H9 (cell line): ENCODE data around the gene ARHGAP10. TPM values are rescaled to one million over a fixed set of nuclear protein-coding genes. Genes with fewer than 3 reads are reported as not detected.

Source experiments
- DNase-seq: peaks from one replicate; pipeline ENCODE4 v3.0.0-alpha.2; 2017
- H2AFZ ChIP-seq: one replicate; pipeline ENCODE4 v1.6.1; 2013; ENCODE audit warnings: mild to moderate bottlenecking, low read length, control low read depth, moderate library complexity
- H2AK5ac ChIP-seq: 2 replicates; pipeline ENCODE4 v1.6.1; 2013; ENCODE audit warnings: low read length, control low read depth, mixed read lengths; ENCODE audit not compliant: insufficient read length
- H2BK120ac ChIP-seq: one replicate; pipeline ENCODE4 v1.6.1; 2013; ENCODE audit warnings: low read depth, mild to moderate bottlenecking, low read length, control low read depth, inconsistent platforms; ENCODE audit not compliant: poor library complexity, severe bottlenecking
- H2BK12ac ChIP-seq: 2 replicates; pipeline ENCODE4 v1.6.1; 2013; ENCODE audit warnings: low read length, control low read depth, mixed read lengths, low read depth; ENCODE audit not compliant: insufficient read length
- H2BK15ac ChIP-seq: 2 replicates; pipeline ENCODE4 v1.6.1; 2013; ENCODE audit warnings: low read depth, low read length, control low read depth
- H2BK20ac ChIP-seq: one replicate; pipeline ENCODE4 v1.6.1; 2013; ENCODE audit warnings: low read depth, mild to moderate bottlenecking, low read length, control low read depth, inconsistent platforms; ENCODE audit not compliant: poor library complexity, severe bottlenecking
- H2BK5ac ChIP-seq: 2 replicates; pipeline ENCODE4 v1.6.1; 2013; ENCODE audit warnings: low read length, control low read depth, mixed read lengths; ENCODE audit not compliant: insufficient read length
- H3K14ac ChIP-seq: 2 replicates; pipeline ENCODE4 v1.6.1; 2013; ENCODE audit warnings: low read length, control low read depth; ENCODE audit not compliant: insufficient read depth
- H3K18ac ChIP-seq: 2 replicates; pipeline ENCODE4 v1.6.1; 2013; ENCODE audit warnings: low read depth, mild to moderate bottlenecking, mixed read lengths, low read length, control low read depth; ENCODE audit not compliant: insufficient read length
- H3K23ac ChIP-seq: 2 replicates; pipeline ENCODE4 v1.6.1; 2013; ENCODE audit warnings: low read length, control low read depth, mixed read lengths, low read depth; ENCODE audit not compliant: insufficient read length
- H3K23me2 ChIP-seq: 2 replicates; pipeline ENCODE4 v1.6.1; 2013; ENCODE audit warnings: low read depth, mild to moderate bottlenecking, mixed read lengths, low read length, control low read depth; ENCODE audit not compliant: insufficient read length, poor library complexity, severe bottlenecking
- H3K27ac ChIP-seq: 2 replicates; pipeline ENCODE4 v1.5.1; 2013; ENCODE audit warnings: low read length, control low read depth, mixed read lengths, low read depth; ENCODE audit not compliant: insufficient read length
- H3K27me3 ChIP-seq: 2 replicates; pipeline ENCODE4 v1.6.1; 2013; ENCODE audit warnings: low read length, control low read depth, inconsistent platforms; ENCODE audit not compliant: insufficient read depth
- H3K4ac ChIP-seq: 2 replicates; pipeline ENCODE4 v1.6.1; 2013; ENCODE audit warnings: low read depth, mild to moderate bottlenecking, control low read depth, inconsistent platforms, low read length, moderate library complexity
- H3K4me1 ChIP-seq: 2 replicates; pipeline ENCODE4 v1.6.1; 2013; ENCODE audit warnings: low read length, control low read depth, inconsistent platforms; ENCODE audit not compliant: insufficient read depth
- H3K4me2 ChIP-seq: 2 replicates; pipeline ENCODE4 v1.6.1; 2013; ENCODE audit warnings: low read length, control low read depth, mixed read lengths; ENCODE audit not compliant: insufficient read length, insufficient read depth
- H3K56ac ChIP-seq: 2 replicates; pipeline ENCODE4 v1.6.1; 2013; ENCODE audit warnings: low read depth, mild to moderate bottlenecking, mixed read lengths, low read length, control low read depth; ENCODE audit not compliant: insufficient read length
- H3K79me1 ChIP-seq: 2 replicates; pipeline ENCODE4 v1.6.1; 2013; ENCODE audit warnings: low read depth, mild to moderate bottlenecking, moderate library complexity, low read length, control low read depth, inconsistent platforms; ENCODE audit not compliant: insufficient read depth, poor library complexity, severe bottlenecking
- H3K79me2 ChIP-seq: 2 replicates; pipeline ENCODE4 v1.6.1; 2013; ENCODE audit warnings: low read length, control low read depth, inconsistent platforms; ENCODE audit not compliant: insufficient read depth
- H3K9ac ChIP-seq: 2 replicates; pipeline ENCODE4 v1.6.1; 2013; ENCODE audit warnings: low read length, control low read depth, mixed read lengths; ENCODE audit not compliant: insufficient read length; ENCODE audit errors: extremely low read depth
- H3K9me3 ChIP-seq: one replicate; pipeline ENCODE4 v1.6.1; 2013; ENCODE audit warnings: low read depth, low read length, inconsistent platforms; ENCODE audit not compliant: control insufficient read depth
- H3T11ph ChIP-seq: one replicate; pipeline ENCODE4 v1.6.1; 2013; ENCODE audit warnings: mild to moderate bottlenecking, low read length, control low read depth, inconsistent platforms
- H4K20me1 ChIP-seq: one replicate; pipeline ENCODE4 v1.6.1; 2013; ENCODE audit not compliant: control insufficient read depth, insufficient read length, insufficient read depth
- H4K5ac ChIP-seq: 2 replicates; pipeline ENCODE4 v1.6.1; 2013; ENCODE audit warnings: low read depth, mild to moderate bottlenecking, mixed read lengths, low read length, control low read depth; ENCODE audit not compliant: insufficient read length
- H4K8ac ChIP-seq: replicated peaks from 2 replicates; pipeline ENCODE4 v1.6.1; 2013; ENCODE audit warnings: low read length, control low read depth, mixed read lengths, low read depth; ENCODE audit not compliant: insufficient read length
- H4K91ac ChIP-seq: 2 replicates; pipeline ENCODE4 v1.6.1; 2013; ENCODE audit warnings: low read depth, mild to moderate bottlenecking, moderate library complexity, mixed read lengths, low read length, control low read depth; ENCODE audit not compliant: insufficient read length
- H3K27ac Mint-ChIP-seq, 3 experiments: 2 replicates in 2 of 3; 3 replicates in 1 of 3; pipeline ENCODE4 v1.8.0; 2020 to 2021; ENCODE audit warnings: mixed read lengths in 3 of 3, mild to moderate bottlenecking in 1 of 3, moderate library complexity in 1 of 3
- H3K27me3 Mint-ChIP-seq: 2 replicates; pipeline ENCODE4 v1.8.0; 2021; ENCODE audit warnings: low read depth, mild to moderate bottlenecking, moderate library complexity, mixed read lengths
- H3K36me3 Mint-ChIP-seq, 3 experiments: 2 replicates in 2 of 3; 3 replicates in 1 of 3; pipeline ENCODE4 v1.8.0; 2020 to 2021; ENCODE audit warnings: low read depth in 3 of 3, mixed read lengths in 3 of 3; ENCODE audit not compliant: insufficient read depth in 1 of 3
- H3K4me1 Mint-ChIP-seq, 2 experiments: 2 replicates each; pipeline ENCODE4 v1.8.0; 2020; ENCODE audit warnings: mixed read lengths in 2 of 2
- H3K4me3 Mint-ChIP-seq, 2 experiments: 2 replicates in 1 of 2; 3 replicates in 1 of 2; pipeline ENCODE4 v1.8.0; 2020 to 2021; ENCODE audit warnings: mild to moderate bottlenecking in 2 of 2, mixed read lengths in 2 of 2, moderate library complexity in 1 of 2
- H3K9me3 Mint-ChIP-seq, 2 experiments: 2 replicates in 1 of 2; 3 replicates in 1 of 2; pipeline ENCODE4 v1.8.0; 2020; ENCODE audit warnings: mild to moderate bottlenecking in 2 of 2, mixed read lengths in 2 of 2, moderate library complexity in 1 of 2
- CTCF ChIP-seq: fragments of 200-600 bp; sonication (generic); conservative IDR thresholded peaks from 3 replicates; pipeline ENCODE4 v1.8.0; 2021; ENCODE audit warnings: antibody characterized with exemption, mild to moderate bottlenecking
- WGBS: extraction: QIAGEN DNeasy Blood & Tissue Kit; methylation state at CpG from one replicate; pipeline ENCODE4 v1.1.7; 2013; ENCODE audit warnings: missing lambda C conversion rate, low lambda C conversion rate, mixed read lengths; ENCODE audit not compliant: insufficient read length; ENCODE audit errors: extremely low coverage; 5-methylcytosine and 5-hydroxymethylcytosine counted together
- total RNA-seq: library from RNA; stranded (reverse); gene quantifications from 2 replicates; pipeline ENCODE4 v1.2.1, GENCODE V29; 2021

Gene ARHGAP10
- total RNA-seq, 1 experiment from 2014 or later: 7.8 TPM

GRCh38 chr4:147836807-147837206 lies 104.9 kb downstream of the ARHGAP10 start:
- 100% methylated on average over 1 of the region's 6 CpGs for WGBS
- H3T11ph ChIP-seq: no peak overlapping the region

More at GRCh38 chr4:147836807-147837206, 104.9 kb downstream of the ARHGAP10 start:
- no peaks in the 10 kb centered on the region for H3K36me3 Mint-ChIP-seq
- Histone ChIP-seq H2AFZ (no peak overlapping the region), H2BK20ac (no peak overlapping the region), H3K4me1 (no peaks in the 10 kb centered on the region), H3K79me1 (no peaks in the 10 kb centered on the region), H3K9ac (no peak overlapping the region), H3K4me2 (no peak overlapping the region), H3K27me3 (no peaks in the 10 kb centered on the region), H4K8ac (no peak overlapping the region), H3K9me3 (no peaks in the 10 kb centered on the region), H3K23ac (no peak overlapping the region), H4K20me1 (no peaks in the 10 kb centered on the region), H3K23me2 (no peaks in the 10 kb centered on the region), H3K4ac (no peak overlapping the region), H2BK5ac (no peak overlapping the region), H2BK12ac (no peak overlapping the region), H2AK5ac (no peak overlapping the region), H4K91ac (no peak overlapping the region), H3K56ac (no peak overlapping the region), H2BK120ac (no peak overlapping the region), H3K27ac (no peak overlapping the region), H3K79me2 (no peaks in the 10 kb centered on the region), H4K5ac (no peak overlapping the region), H3K14ac (no peak overlapping the region), H3K18ac (no peak overlapping the region), H2BK15ac (no peak overlapping the region)
- no peak for TF ChIP-seq CTCF
- no peak overlapping the region for H3K4me3 Mint-ChIP-seq
- DNase-seq: no peak
- H3K27me3 Mint-ChIP-seq: peaks cover 1% of the 10 kb centered on the region; the same call in 1 of the 2 replicates
- peaks cover 26 to 40% of the 10 kb centered on the region in 2 experiments for H3K4me1 Mint-ChIP-seq
- H3K9me3 Mint-ChIP-seq: peaks cover 0 to 3% of the 10 kb centered on the region in 2 experiments; a peak in 1 of 5 replicates
- H3K27ac Mint-ChIP-seq: 0 out of 7 replicates have a peak overlapping the region, but pooled peaks of 1 of the 3 experiments have one; percentile 6
